ENCODE data around the gene CREB5.

The CREB5 gene

GRCh38 chr7:28483908-28484605, 71.7 kb downstream of the CREB5 start:
- H3K27me3 ChIP-seq (ENCODE audit: control insufficient read depth in 1 of 2, insufficient read depth in 2 of 2, low read length in 2 of 2): no peaks in the 10 kb centered on the region
- no peaks in the 10 kb centered on the region for H3K4me1 ChIP-seq (ENCODE audit: insufficient read depth, low read length)
- no peak overlapping the region for H3K4me3 ChIP-seq (ENCODE audit: low read depth in 1 of 2, low read length in 2 of 2)
- no peak overlapping the region for H3K27ac ChIP-seq (ENCODE audit: low read depth, low read length)
- H3K9me3 ChIP-seq (ENCODE audit: low read length): no peaks in the 10 kb centered on the region
- H3K9ac ChIP-seq (ENCODE audit: low read length): no peak overlapping the region
- peaks cover 4% of the 10 kb centered on the region for H3K36me3 ChIP-seq (ENCODE audit: insufficient read depth, low read length)

GRCh38 chr7:28484606-28484935, 72.3 kb downstream of the CREB5 start:
- Histone ChIP-seq H3K36me3 (ENCODE audit: insufficient read depth, low read length) (peaks cover 4% of the 10 kb centered on the region), H3K4me1 (ENCODE audit: insufficient read depth, low read length) (no peaks in the 10 kb centered on the region), H3K4me3 (ENCODE audit: low read depth in 1 of 2, low read length in 2 of 2) (no peak overlapping the region), H3K9me3 (ENCODE audit: low read length) (no peaks in the 10 kb centered on the region), H3K9ac (ENCODE audit: low read length) (no peak overlapping the region), H3K27ac (ENCODE audit: low read depth, low read length) (no peak overlapping the region), H3K27me3 (ENCODE audit: control insufficient read depth in 1 of 2, insufficient read depth in 2 of 2, low read length in 2 of 2) (no peaks in the 10 kb centered on the region)

- no peaks in the 10 kb centered on the region for H3K4me1 ChIP-seq (ENCODE audit: insufficient read depth, low read length)
- no peak overlapping the region for H3K4me3 ChIP-seq (ENCODE audit: low read depth in 1 of 2, low read length in 2 of 2)
- H3K36me3 ChIP-seq (ENCODE audit: insufficient read depth, low read length): peaks cover 4% of the 10 kb centered on the region
- no peaks in the 10 kb centered on the region for H3K9me3 ChIP-seq (ENCODE audit: low read length)
- H3K27me3 ChIP-seq (ENCODE audit: control insufficient read depth in 1 of 2, insufficient read depth in 2 of 2, low read length in 2 of 2): no peaks in the 10 kb centered on the region
- H3K9ac ChIP-seq (ENCODE audit: low read length): no peak overlapping the region
- H3K27ac ChIP-seq (ENCODE audit: low read depth, low read length): no peak overlapping the region
Observed at GRCh38 chr7:28487487-28487886, 75.2 kb downstream of the CREB5 start.

- Histone ChIP-seq H3K36me3 (ENCODE audit: insufficient read depth, low read length) (peaks cover 4% of the 10 kb centered on the region), H3K4me3 (ENCODE audit: low read depth in 1 of 2, low read length in 2 of 2) (no peak overlapping the region), H3K27me3 (ENCODE audit: control insufficient read depth in 1 of 2, insufficient read depth in 2 of 2, low read length in 2 of 2) (no peaks in the 10 kb centered on the region), H3K27ac (ENCODE audit: low read depth, low read length) (no peak overlapping the region), H3K4me1 (ENCODE audit: insufficient read depth, low read length) (no peaks in the 10 kb centered on the region), H3K9ac (ENCODE audit: low read length) (no peak overlapping the region), H3K9me3 (ENCODE audit: low read length) (no peaks in the 10 kb centered on the region)
Observed at GRCh38 chr7:28488061-28488791, 75.9 kb downstream of the CREB5 start.

- Histone ChIP-seq H3K27me3 (ENCODE audit: control insufficient read depth in 1 of 2, insufficient read depth in 2 of 2, low read length in 2 of 2) (no peaks in the 10 kb centered on the region), H3K4me1 (ENCODE audit: insufficient read depth, low read length) (no peaks in the 10 kb centered on the region), H3K36me3 (ENCODE audit: insufficient read depth, low read length) (peaks cover 4% of the 10 kb centered on the region), H3K27ac (ENCODE audit: low read depth, low read length) (no peak overlapping the region), H3K9me3 (ENCODE audit: low read length) (no peaks in the 10 kb centered on the region), H3K9ac (ENCODE audit: low read length) (no peak overlapping the region), H3K4me3 (ENCODE audit: low read depth in 1 of 2, low read length in 2 of 2) (no peak overlapping the region)
Observed at GRCh38 chr7:28490831-28491230, 78.5 kb downstream of the CREB5 start.

GRCh38 chr7:28493477-28493876, 81.2 kb downstream of the CREB5 start:
- Histone ChIP-seq H3K9me3 (ENCODE audit: low read length) (no peaks in the 10 kb centered on the region), H3K36me3 (ENCODE audit: insufficient read depth, low read length) (peaks cover 4% of the 10 kb centered on the region)

GRCh38 chr7:28497009-28497408, 84.7 kb downstream of the CREB5 start:
- Histone ChIP-seq H3K9ac (ENCODE audit: low read length) (no peak overlapping the region), H3K4me3 (ENCODE audit: low read depth in 1 of 2, low read length in 2 of 2) (no peak overlapping the region), H3K4me1 (ENCODE audit: insufficient read depth, low read length) (no peaks in the 10 kb centered on the region), H3K27me3 (ENCODE audit: control insufficient read depth in 1 of 2, insufficient read depth in 2 of 2, low read length in 2 of 2) (no peaks in the 10 kb centered on the region), H3K36me3 (ENCODE audit: insufficient read depth, low read length) (no peaks in the 10 kb centered on the region), H3K27ac (ENCODE audit: low read depth, low read length) (no peak overlapping the region), H3K9me3 (ENCODE audit: low read length) (no peaks in the 10 kb centered on the region)

More at GRCh38 chr7:28493477-28493876, 81.2 kb downstream of the CREB5 start:
- Histone ChIP-seq H3K27me3 (ENCODE audit: control insufficient read depth in 1 of 2, insufficient read depth in 2 of 2, low read length in 2 of 2) (no peaks in the 10 kb centered on the region), H3K4me1 (ENCODE audit: insufficient read depth, low read length) (no peaks in the 10 kb centered on the region), H3K9ac (ENCODE audit: low read length) (no peak overlapping the region), H3K4me3 (ENCODE audit: low read depth in 1 of 2, low read length in 2 of 2) (no peak overlapping the region), H3K27ac (ENCODE audit: low read depth, low read length) (no peak overlapping the region)

- Histone ChIP-seq H3K9me3 (ENCODE audit: low read length) (no peaks in the 10 kb centered on the region), H3K4me3 (ENCODE audit: low read depth in 1 of 2, low read length in 2 of 2) (no peak overlapping the region), H3K9ac (ENCODE audit: low read length) (no peak overlapping the region), H3K36me3 (ENCODE audit: insufficient read depth, low read length) (no peaks in the 10 kb centered on the region), H3K27ac (ENCODE audit: low read depth, low read length) (no peak overlapping the region), H3K27me3 (ENCODE audit: control insufficient read depth in 1 of 2, insufficient read depth in 2 of 2, low read length in 2 of 2) (no peaks in the 10 kb centered on the region), H3K4me1 (ENCODE audit: insufficient read depth, low read length) (no peaks in the 10 kb centered on the region)
Observed at GRCh38 chr7:28498636-28499035, 86.3 kb downstream of the CREB5 start.

- no peaks in the 10 kb centered on the region for H3K9me3 ChIP-seq (ENCODE audit: low read length)
- no peak overlapping the region for H3K9ac ChIP-seq (ENCODE audit: low read length)
- H3K4me3 ChIP-seq (ENCODE audit: low read depth in 1 of 2, low read length in 2 of 2): no peak overlapping the region
- H3K4me1 ChIP-seq (ENCODE audit: insufficient read depth, low read length): no peaks in the 10 kb centered on the region
- no peaks in the 10 kb centered on the region for H3K27me3 ChIP-seq (ENCODE audit: control insufficient read depth in 1 of 2, insufficient read depth in 2 of 2, low read length in 2 of 2)
- no peak overlapping the region for H3K27ac ChIP-seq (ENCODE audit: low read depth, low read length)
- no peaks in the 10 kb centered on the region for H3K36me3 ChIP-seq (ENCODE audit: insufficient read depth, low read length)
Observed at GRCh38 chr7:28500138-28500537, 87.8 kb downstream of the CREB5 start.

- no peak overlapping the region for H3K4me3 ChIP-seq (ENCODE audit: low read depth in 1 of 2, low read length in 2 of 2)
Observed at GRCh38 chr7:28502408-28502807, 90.1 kb downstream of the CREB5 start.

GRCh38 chr7:28503396-28503795, 91.1 kb downstream of the CREB5 start:
- no peaks in the 10 kb centered on the region for H3K27me3 ChIP-seq (ENCODE audit: control insufficient read depth in 1 of 2, insufficient read depth in 2 of 2, low read length in 2 of 2)
- no peak overlapping the region for H3K9ac ChIP-seq (ENCODE audit: low read length)
- no peaks in the 10 kb centered on the region for H3K9me3 ChIP-seq (ENCODE audit: low read length)
- H3K4me3 ChIP-seq (ENCODE audit: low read depth in 1 of 2, low read length in 2 of 2): no peak overlapping the region
- no peaks in the 10 kb centered on the region for H3K4me1 ChIP-seq (ENCODE audit: insufficient read depth, low read length)
- H3K36me3 ChIP-seq (ENCODE audit: insufficient read depth, low read length): no peaks in the 10 kb centered on the region
- no peak overlapping the region for H3K27ac ChIP-seq (ENCODE audit: low read depth, low read length)

More at GRCh38 chr7:28502408-28502807, 90.1 kb downstream of the CREB5 start:
- Histone ChIP-seq H3K27me3 (ENCODE audit: control insufficient read depth in 1 of 2, insufficient read depth in 2 of 2, low read length in 2 of 2) (no peaks in the 10 kb centered on the region), H3K4me1 (ENCODE audit: insufficient read depth, low read length) (no peaks in the 10 kb centered on the region), H3K9me3 (ENCODE audit: low read length) (no peaks in the 10 kb centered on the region), H3K9ac (ENCODE audit: low read length) (no peak overlapping the region), H3K36me3 (ENCODE audit: insufficient read depth, low read length) (no peaks in the 10 kb centered on the region), H3K27ac (ENCODE audit: low read depth, low read length) (no peak overlapping the region)

- no peaks in the 10 kb centered on the region for H3K36me3 ChIP-seq (ENCODE audit: insufficient read depth, low read length)
- H3K27ac ChIP-seq (ENCODE audit: low read depth, low read length): no peak overlapping the region
- H3K9ac ChIP-seq (ENCODE audit: low read length): no peak overlapping the region
Observed at GRCh38 chr7:28505014-28505413, 92.7 kb downstream of the CREB5 start.

More at GRCh38 chr7:28505014-28505413, 92.7 kb downstream of the CREB5 start:
- Histone ChIP-seq H3K9me3 (ENCODE audit: low read length) (no peaks in the 10 kb centered on the region), H3K4me3 (ENCODE audit: low read depth in 1 of 2, low read length in 2 of 2) (no peak overlapping the region), H3K27me3 (ENCODE audit: control insufficient read depth in 1 of 2, insufficient read depth in 2 of 2, low read length in 2 of 2) (no peaks in the 10 kb centered on the region), H3K4me1 (ENCODE audit: insufficient read depth, low read length) (no peaks in the 10 kb centered on the region)

Data from muscle layer of colon (tissue), 2 donors.